Peyer's patch (tissue), 4 donors: Measurements from ENCODE around the gene KCNMA1.

ENCODE experiments used
- POLR2A ChIP-seq, 2 donors: fragments of 450-650 bp; IDR thresholded peaks; one replicate each; pipeline ENCODE4 v1.5.1; 2017; ENCODE audit warnings: antibody characterized with exemption in 2 of 2, mild to moderate bottlenecking in 2 of 2, moderate library complexity in 2 of 2
- TF ChIP-seq, protein P1 (sequence below), 6 experiments: fragments of 450-650 bp in 4 of 6; fragments of 200-600 bp in 2 of 6; sonication (generic) in 1 of 6; IDR thresholded peaks; one replicate each; pipeline ENCODE4 v1.5.1; 2017 to 2019; ENCODE audit warnings: antibody characterized with exemption in 6 of 6, mild to moderate bottlenecking in 3 of 6, moderate library complexity in 1 of 6

DNA sequence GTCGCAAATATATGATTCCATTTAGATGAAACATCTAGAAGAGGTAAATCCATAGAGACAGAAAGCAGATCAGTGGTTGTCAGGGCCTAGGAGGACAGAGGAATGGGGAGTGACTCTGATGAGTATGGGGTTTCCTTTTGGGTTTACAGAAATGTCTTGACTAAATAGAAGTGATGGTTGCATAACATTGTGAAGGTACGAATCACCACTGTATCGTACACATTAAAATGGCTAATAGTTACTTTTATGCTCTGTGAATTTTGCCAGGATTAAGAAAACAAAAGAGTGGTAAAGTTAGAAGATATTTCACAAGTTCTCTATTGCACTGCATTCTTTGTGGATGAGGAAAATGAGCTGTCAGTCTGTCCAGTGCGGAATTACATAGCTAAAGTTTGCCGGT is 407.4 kb downstream of the KCNMA1 start:
- TF ChIP-seq, protein P1, sequence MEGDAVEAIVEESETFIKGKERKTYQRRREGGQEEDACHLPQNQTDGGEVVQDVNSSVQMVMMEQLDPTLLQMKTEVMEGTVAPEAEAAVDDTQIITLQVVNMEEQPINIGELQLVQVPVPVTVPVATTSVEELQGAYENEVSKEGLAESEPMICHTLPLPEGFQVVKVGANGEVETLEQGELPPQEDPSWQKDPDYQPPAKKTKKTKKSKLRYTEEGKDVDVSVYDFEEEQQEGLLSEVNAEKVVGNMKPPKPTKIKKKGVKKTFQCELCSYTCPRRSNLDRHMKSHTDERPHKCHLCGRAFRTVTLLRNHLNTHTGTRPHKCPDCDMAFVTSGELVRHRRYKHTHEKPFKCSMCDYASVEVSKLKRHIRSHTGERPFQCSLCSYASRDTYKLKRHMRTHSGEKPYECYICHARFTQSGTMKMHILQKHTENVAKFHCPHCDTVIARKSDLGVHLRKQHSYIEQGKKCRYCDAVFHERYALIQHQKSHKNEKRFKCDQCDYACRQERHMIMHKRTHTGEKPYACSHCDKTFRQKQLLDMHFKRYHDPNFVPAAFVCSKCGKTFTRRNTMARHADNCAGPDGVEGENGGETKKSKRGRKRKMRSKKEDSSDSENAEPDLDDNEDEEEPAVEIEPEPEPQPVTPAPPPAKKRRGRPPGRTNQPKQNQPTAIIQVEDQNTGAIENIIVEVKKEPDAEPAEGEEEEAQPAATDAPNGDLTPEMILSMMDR (IDR thresholded peaks at IDR 0.05): no peak
- TF ChIP-seq POLR2A (IDR thresholded peaks at IDR 0.05): no peak
